CD14-positive monocyte (primary cell): ENCODE results near the gene INPP4B. TPM values are rescaled to one million over a fixed set of nuclear protein-coding genes. Genes with fewer than 3 reads are reported as not detected.

Experiments
- DNase-seq, 3 donors: peaks; one replicate each; pipeline ENCODE4 v3.0.0-alpha.2; 2011 to 2022
- H2AFZ ChIP-seq: 2 replicates; pipeline ENCODE4 v1.6.0; 2012; ENCODE audit warnings: mild to moderate bottlenecking, low read depth, low read length, inconsistent platforms; ENCODE audit not compliant: insufficient read depth, poor library complexity, severe bottlenecking
- H3K27ac ChIP-seq, 2 donors: 1 replicate in 1 of 2; 2 replicates in 1 of 2; pipeline ENCODE4 v1.5.1; 2012 to 2013; ENCODE audit warnings: low read length in 2 of 2, control low read depth in 1 of 2, inconsistent platforms in 1 of 2, low read depth in 1 of 2, mild to moderate bottlenecking in 1 of 2
- H3K27me3 ChIP-seq, 2 donors: one replicate each; pipeline versions ENCODE4 v1.6.0 to v1.6.1; 2011 to 2013; ENCODE audit warnings: low read length in 2 of 2; ENCODE audit not compliant: control insufficient read depth in 2 of 2, insufficient read depth in 2 of 2
- H3K36me3 ChIP-seq, 2 donors: replicated peaks in 1 of 2; 1 replicate in 1 of 2; 2 replicates in 1 of 2; pipeline versions ENCODE4 v1.5.1 to v1.6.1; 2012 to 2013; ENCODE audit warnings: low read length in 2 of 2, control low read depth in 1 of 2, inconsistent platforms in 1 of 2, mild to moderate bottlenecking in 1 of 2; ENCODE audit not compliant: insufficient read depth in 2 of 2, control insufficient read depth in 1 of 2
- H3K4me1 ChIP-seq, 2 donors: 1 replicate in 1 of 2; 2 replicates in 1 of 2; pipeline versions ENCODE4 v1.5.1 to v1.6.1; 2012 to 2013; ENCODE audit warnings: low read length in 2 of 2, control low read depth in 1 of 2, inconsistent platforms in 1 of 2, mild to moderate bottlenecking in 1 of 2, moderate library complexity in 1 of 2; ENCODE audit not compliant: insufficient read depth in 2 of 2, control insufficient read depth in 1 of 2
- H3K4me2 ChIP-seq: replicated peaks from 2 replicates; pipeline ENCODE3; 2012; ENCODE audit warnings: low read length, moderate library complexity, mild to moderate bottlenecking; ENCODE audit not compliant: poor library complexity, severe bottlenecking; ENCODE audit errors: extremely low read depth
- H3K4me3 ChIP-seq, 3 experiments: fragments of 200-600 bp in 1 of 3; sonication (generic) in 1 of 3; replicated peaks in 1 of 3; 1 replicate in 2 of 3; 2 replicates in 1 of 3; pipeline ENCODE4 v1.5.1; 2011 to 2013; ENCODE audit warnings: low read length in 3 of 3, mild to moderate bottlenecking in 3 of 3, control low read depth in 2 of 3, low read depth in 2 of 3, inconsistent platforms in 1 of 3, moderate library complexity in 1 of 3
- H3K79me2 ChIP-seq: 2 replicates; pipeline ENCODE4 v1.6.0; 2012; ENCODE audit warnings: mild to moderate bottlenecking, control low read depth, inconsistent platforms, low read length, moderate library complexity; ENCODE audit not compliant: insufficient read depth
- H3K9ac ChIP-seq: 2 replicates; pipeline ENCODE4 v1.6.0; 2017; ENCODE audit warnings: low read length, mild to moderate bottlenecking; ENCODE audit not compliant: insufficient read depth, poor library complexity, severe bottlenecking
- H3K9me3 ChIP-seq, 2 donors: replicated peaks in 1 of 2; 1 replicate in 1 of 2; 2 replicates in 1 of 2; pipeline versions ENCODE4 v1.5.1 to v1.6.1; 2012 to 2013; ENCODE audit warnings: low read length in 2 of 2, control low read depth in 1 of 2; ENCODE audit not compliant: control insufficient read depth in 1 of 2, insufficient read depth in 1 of 2
- H4K20me1 ChIP-seq: 2 replicates; pipeline ENCODE4 v1.6.0; 2012; ENCODE audit warnings: mild to moderate bottlenecking, low read length, control low read depth, moderate library complexity; ENCODE audit not compliant: insufficient read depth
- H3K27ac Mint-ChIP-seq, 7 donors: one replicate each; pipeline ENCODE4 v1.8.0; 2020; ENCODE audit warnings: mild to moderate bottlenecking in 7 of 7, mixed read lengths in 7 of 7, moderate library complexity in 6 of 7, inconsistent platforms in 2 of 7
- H3K27me3 Mint-ChIP-seq, 3 donors: one replicate each; pipeline ENCODE4 v1.8.0; 2021 to 2022; ENCODE audit warnings: low read depth in 3 of 3, mild to moderate bottlenecking in 3 of 3, mixed read lengths in 3 of 3, moderate library complexity in 3 of 3, inconsistent platforms in 1 of 3
- H3K36me3 Mint-ChIP-seq, 2 donors: one replicate each; pipeline ENCODE4 v1.8.0; 2020; ENCODE audit warnings: mixed read lengths in 2 of 2, inconsistent platforms in 1 of 2, mild to moderate bottlenecking in 1 of 2
- H3K4me1 Mint-ChIP-seq: one replicate; pipeline ENCODE4 v1.8.0; 2020; ENCODE audit warnings: mild to moderate bottlenecking, mixed read lengths
- H3K4me3 Mint-ChIP-seq, 2 donors: one replicate each; pipeline ENCODE4 v1.8.0; 2020; ENCODE audit warnings: mild to moderate bottlenecking in 2 of 2, mixed read lengths in 2 of 2, moderate library complexity in 1 of 2
- H3K9me3 Mint-ChIP-seq, 7 donors: one replicate each; pipeline ENCODE4 v1.8.0; 2020 to 2022; ENCODE audit warnings: mixed read lengths in 7 of 7, mild to moderate bottlenecking in 6 of 7, moderate library complexity in 6 of 7, inconsistent platforms in 2 of 7
- CTCF ChIP-seq: fragments of 200-600 bp; IDR thresholded peaks from one replicate; pipeline ENCODE4 v1.8.0; 2022; ENCODE audit warnings: antibody characterized with exemption, mild to moderate bottlenecking
- WGBS: methylation state at CpG from one replicate; pipeline ENCODE4 v1.1.5; 2013; ENCODE audit warnings: missing lambda C conversion rate; ENCODE audit not compliant: insufficient coverage; 5-methylcytosine and 5-hydroxymethylcytosine counted together
- intact Hi-C, 2 donors: fragments of 100-400 bp; cut with micrococcal nuclease; formaldehyde crosslinking; loops; one replicate each; pipeline versions ENCODE4 v1.15.0 to v1.15.1; 2023
- polyA plus RNA-seq, 3 donors: library from polyadenylated mRNA; depleted of rRNA in 1 of 3; unstranded in 2 of 3; stranded (reverse) in 1 of 3; fragments of 300-500 nt in 2 of 3; fragments of >200 nt in 1 of 3; fragmentation: Illumina TruSeq in 2 of 3; gene quantifications; 1 replicate in 2 of 3; 2 replicates in 1 of 3; pipeline ENCODE4 v1.2.3, GENCODE V29; 2012 to 2021

INPP4B gene
- polyA plus RNA-seq, 3 donors, result 0.13 to 0.38 (median 0.22) TPM

- intact Hi-C loops, result no loop called here
- no peak overlapping the region for H3K9ac ChIP-seq
- no peak overlapping the region for H3K27ac Mint-ChIP-seq
- no peaks in the 10 kb centered on the region for H3K36me3 Mint-ChIP-seq
- no peaks in the 10 kb centered on the region for H3K4me1 ChIP-seq
- no peak overlapping the region for H2AFZ ChIP-seq
- 60% methylated on average over 1 of the region's 1 CpG for WGBS
- no peak for TF ChIP-seq CTCF
- no peaks in the 10 kb centered on the region for H3K36me3 ChIP-seq
- H3K4me3 Mint-ChIP-seq, result no peak overlapping the region
- H3K27me3 Mint-ChIP-seq, result peaks cover 0 to 6% (median 0%) of the 10 kb centered on the region in 3 donors
- H3K79me2 ChIP-seq, result no peaks in the 10 kb centered on the region
- H3K9me3 Mint-ChIP-seq, result peaks cover 0 to 2% (median 0%) of the 10 kb centered on the region in 7 donors
- no peak overlapping the region for H3K4me2 ChIP-seq
- no peaks in the 10 kb centered on the region for H4K20me1 ChIP-seq
- H3K4me3 ChIP-seq, result no peak overlapping the region
- no peaks in the 10 kb centered on the region for H3K27me3 ChIP-seq
- H3K27ac ChIP-seq, result no peak overlapping the region
- no peak for DNase-seq
- peaks cover 2% of the 10 kb centered on the region for H3K4me1 Mint-ChIP-seq
- no peaks in the 10 kb centered on the region for H3K9me3 ChIP-seq
Observed at GRCh38 chr4:142698552-142698951, 147.5 kb downstream of the INPP4B start.

GRCh38 chr4:142697928-142698327 lies 148.2 kb downstream of the INPP4B start:
- Histone ChIP-seq H3K4me1 (no peaks in the 10 kb centered on the region), H3K4me3 (no peak overlapping the region), H3K36me3 (no peaks in the 10 kb centered on the region), H3K27ac (no peak overlapping the region), H4K20me1 (no peaks in the 10 kb centered on the region), H3K4me2 (no peak overlapping the region), H3K79me2 (no peaks in the 10 kb centered on the region), H3K27me3 (no peaks in the 10 kb centered on the region), H2AFZ (no peak overlapping the region), H3K9me3 (no peaks in the 10 kb centered on the region), H3K9ac (no peak overlapping the region)
- no peaks in the 10 kb centered on the region for H3K36me3 Mint-ChIP-seq
- H3K4me3 Mint-ChIP-seq, result no peak overlapping the region
- H3K27me3 Mint-ChIP-seq, result peaks cover 0 to 6% (median 0%) of the 10 kb centered on the region in 3 donors
- no CpG with 5 or more reads among the region's 1 CpG for WGBS
- TF ChIP-seq CTCF, result no peak
- no peak overlapping the region for H3K27ac Mint-ChIP-seq
- intact Hi-C loops, result no loop called here
- no peak for DNase-seq
- H3K4me1 Mint-ChIP-seq, result peaks cover 2% of the 10 kb centered on the region
- H3K9me3 Mint-ChIP-seq, result peaks cover 0 to 2% (median 0%) of the 10 kb centered on the region in 7 donors
